SK-N-SH (cell line): ENCODE data around the gene VPREB1. TPM values are rescaled to one million over a fixed set of nuclear protein-coding genes. Genes with fewer than 3 reads are reported as not detected.

Experiments used
- CTCF ChIA-PET: fragments of 300-600, 350-600 bp; formaldehyde crosslinking; extraction: SDS; loops from one replicate; lab custom pipeline; 2021; lab: Yijun Ruan, JAX
- POLR2A ChIA-PET: fragments of 350-600 bp; sonication (Branson Sonifier 250); formaldehyde crosslinking; extraction: SDS; loops from one replicate; lab custom pipeline; 2020; ENCODE audit warnings: antibody characterized with exemption, inconsistent platforms; lab: Yijun Ruan, JAX
- DNase-seq: peaks from one replicate; pipeline ENCODE4 v3.0.0; 2012
- H2AFZ ChIP-seq: fragments of 200-600 bp; sonication (generic); 2 replicates; pipeline ENCODE4 v1.8.1; 2016; ENCODE audit warnings: antibody characterized with exemption, mild to moderate bottlenecking, low read depth
- H3F3A ChIP-seq: fragments of 200-600 bp; sonication (generic); replicated peaks from 2 replicates; pipeline ENCODE3; 2016; ENCODE audit warnings: antibody characterized with exemption, mild to moderate bottlenecking; ENCODE audit not compliant: insufficient read depth
- H3K27ac ChIP-seq, 2 experiments: fragments of 200-500 bp in 1 of 2; fragments of 200-600 bp in 1 of 2; sonication (Bioruptor generic) in 1 of 2; sonication (generic), shearing (Covaris generic) in 1 of 2; 2 replicates each; pipeline versions ENCODE4 v1.5.1 to v1.6.1; 2014 to 2016; ENCODE audit warnings: low read depth in 2 of 2, inconsistent platforms in 1 of 2, low read length in 1 of 2, mild to moderate bottlenecking in 1 of 2, mixed read lengths in 1 of 2
- H3K27me3 ChIP-seq: fragments of 200-600 bp; sonication (generic), shearing (Covaris generic); 2 replicates; pipeline ENCODE4 v1.6.1; 2016; ENCODE audit warnings: mixed run types; ENCODE audit not compliant: insufficient read depth
- H3K36me3 ChIP-seq, 2 experiments: fragments of 200-500 bp in 1 of 2; fragments of 200-600 bp in 1 of 2; sonication (Bioruptor generic) in 1 of 2; sonication (generic) in 1 of 2; replicated peaks in 1 of 2; 2 replicates each; pipeline versions ENCODE3 to v1.5.1; 2014 to 2016; ENCODE audit warnings: low read length in 1 of 2, mild to moderate bottlenecking in 1 of 2; ENCODE audit not compliant: insufficient read depth in 2 of 2, control insufficient read depth in 1 of 2
- H3K4me1 ChIP-seq, 2 experiments: fragments of 200-500 bp in 1 of 2; fragments of 200-600 bp in 1 of 2; sonication (Bioruptor generic) in 1 of 2; sonication (generic), shearing (Covaris generic) in 1 of 2; 2 replicates each; pipeline versions ENCODE4 v1.5.1 to v1.6.1; 2014 to 2016; ENCODE audit warnings: low read depth in 1 of 2, low read length in 1 of 2, mixed run types in 1 of 2; ENCODE audit not compliant: insufficient read depth in 2 of 2, control insufficient read depth in 1 of 2
- H3K4me2 ChIP-seq: fragments of 200-600 bp; sonication (generic), shearing (Covaris generic); 2 replicates; pipeline ENCODE4 v1.6.1; 2017; ENCODE audit warnings: mixed run types
- H3K4me3 ChIP-seq, 2 experiments: fragments of 200-500 bp in 1 of 2; fragments of 200-600 bp in 1 of 2; sonication (Bioruptor generic) in 1 of 2; sonication (generic), shearing (Covaris generic) in 1 of 2; 2 replicates each; pipeline versions ENCODE4 v1.5.1 to v1.8.1; 2014 to 2016; ENCODE audit warnings: low read depth in 2 of 2, inconsistent platforms in 1 of 2, low read length in 1 of 2, mild to moderate bottlenecking in 1 of 2, mixed read lengths in 1 of 2, moderate library complexity in 1 of 2
- H3K79me2 ChIP-seq: fragments of 200-600 bp; sonication (generic); 2 replicates; pipeline ENCODE4 v1.8.1; 2017; ENCODE audit warnings: mild to moderate bottlenecking; ENCODE audit not compliant: insufficient read depth
- H3K9ac ChIP-seq: fragments of 200-600 bp; sonication (generic); 2 replicates; pipeline ENCODE4 v1.6.1; 2017; ENCODE audit warnings: mixed run types
- H3K9me2 ChIP-seq: fragments of 200-600 bp; sonication (generic); 2 replicates; pipeline ENCODE4 v1.6.1; 2017; ENCODE audit warnings: mixed run types
- H3K9me3 ChIP-seq: fragments of 200-600 bp; sonication (generic); 2 replicates; pipeline ENCODE4 v1.6.1; 2017; ENCODE audit warnings: mixed run types, mild to moderate bottlenecking, moderate library complexity
- H4K20me1 ChIP-seq: fragments of 200-600 bp; sonication (generic); 2 replicates; pipeline ENCODE4 v1.6.1; 2017; ENCODE audit warnings: mild to moderate bottlenecking, mixed run types; ENCODE audit not compliant: insufficient read depth
- CTCF ChIP-seq: fragments of 200-600 bp; sonication (generic); IDR thresholded peaks from 2 replicates; pipeline ENCODE4 v1.6.1; 2017; ENCODE audit warnings: antibody characterized with exemption, mild to moderate bottlenecking, moderate library complexity
- EP300 ChIP-seq, 2 experiments: IDR thresholded peaks; 2 replicates each; pipeline versions ENCODE4 v1.4.0 to v1.6.1; 2012; ENCODE audit warnings: borderline replicate concordance in 1 of 2, low read depth in 1 of 2, low read length in 1 of 2
- FOSL2 ChIP-seq: IDR thresholded peaks from 2 replicates; pipeline ENCODE4 v1.4.0; 2012; ENCODE audit warnings: low read depth, mild to moderate bottlenecking, moderate library complexity, borderline replicate concordance
- GABPA ChIP-seq: IDR thresholded peaks from 2 replicates; pipeline ENCODE4 v1.4.0; 2012; ENCODE audit warnings: low read depth, mild to moderate bottlenecking
- GATA2 ChIP-seq: sonication (generic); formaldehyde crosslinking; IDR thresholded peaks from 2 replicates; pipeline ENCODE4 v1.5.0; 2020; ENCODE audit warnings: mild to moderate bottlenecking, missing genetic modification reagents
- IRF3 ChIP-seq: fragments of 150-350 bp; IDR thresholded peaks from 2 replicates; pipeline ENCODE4 v1.6.1; 2016; ENCODE audit warnings: mild to moderate bottlenecking, low read depth, low read length
- MEF2A ChIP-seq: IDR thresholded peaks from 2 replicates; pipeline ENCODE4 v1.4.0; 2012; ENCODE audit warnings: low read depth, borderline replicate concordance
- PBX3 ChIP-seq: IDR thresholded peaks from 2 replicates; pipeline ENCODE4; 2012
- RAD21 ChIP-seq: IDR thresholded peaks from 2 replicates; pipeline ENCODE4 v1.6.1; 2012; ENCODE audit warnings: mild to moderate bottlenecking, low read length
- SMC3 ChIP-seq: IDR thresholded peaks from 2 replicates; pipeline ENCODE4 v1.6.1; 2012; ENCODE audit warnings: low read depth, low read length, improper control_type of control experiment
- TAF1 ChIP-seq: IDR thresholded peaks from 2 replicates; pipeline ENCODE4 v1.6.1; 2012; ENCODE audit warnings: low read depth, mild to moderate bottlenecking, low read length, moderate library complexity, borderline replicate concordance
- TCF12 ChIP-seq: IDR thresholded peaks from 2 replicates; pipeline ENCODE4 v1.4.0; 2012
- TEAD4 ChIP-seq: IDR thresholded peaks from 2 replicates; pipeline ENCODE4 v1.4.0; 2012; ENCODE audit warnings: mild to moderate bottlenecking, borderline replicate concordance; ENCODE audit not compliant: insufficient read depth
- USF2 ChIP-seq: fragments of 150-350 bp; IDR thresholded peaks from 2 replicates; pipeline ENCODE4 v1.6.1; 2017; ENCODE audit warnings: antibody characterized with exemption, low read length, low read depth, borderline replicate concordance
- YY1 ChIP-seq: IDR thresholded peaks from 2 replicates; pipeline ENCODE4 v1.4.0; 2012; ENCODE audit warnings: low read depth, mild to moderate bottlenecking
- WGBS: methylation state at CpG from one replicate; pipeline ENCODE4 v1.1.6; 2017; ENCODE audit warnings: low lambda C conversion rate; 5-methylcytosine and 5-hydroxymethylcytosine counted together
- polyA plus RNA-seq, 3 experiments: library from polyadenylated mRNA; depleted of rRNA; stranded (reverse); fragments of >200 nt; gene quantifications; 2 replicates each; pipeline ENCODE4 v1.2.3, GENCODE V29; 2012
- TF ChIP-seq, protein P1 (sequence below): IDR thresholded peaks from 2 replicates; pipeline ENCODE4 v1.4.0; 2012; ENCODE audit warnings: low read depth, borderline replicate concordance

Gene VPREB1
- polyA plus RNA-seq, 1 of the 3 experiments (the other 2 are of a cell fraction): not detected

- Histone ChIP-seq H3K36me3 (no peaks in the 10 kb centered on the region), H4K20me1 (no peaks in the 10 kb centered on the region), H2AFZ (no peak overlapping the region), H3F3A (no peaks in the 10 kb centered on the region), H3K27me3 (peaks cover 46% of the 10 kb centered on the region), H3K9ac (no peak overlapping the region), H3K4me1 (no peaks in the 10 kb centered on the region), H3K9me2 (no peaks in the 10 kb centered on the region), H3K27ac (no peak overlapping the region), H3K4me3 (no peak overlapping the region), H3K9me3 (no peaks in the 10 kb centered on the region), H3K79me2 (no peaks in the 10 kb centered on the region), H3K4me2 (no peak overlapping the region)
- POLR2A ChIA-PET: no interaction called here
- TF ChIP-seq IRF3 (no peak), GATA2 (CRISPR knock-in tag) (no peak), USF2 (no peak), CTCF (no peak), PBX3 (no peak)
- TF ChIP-seq, protein P1, sequence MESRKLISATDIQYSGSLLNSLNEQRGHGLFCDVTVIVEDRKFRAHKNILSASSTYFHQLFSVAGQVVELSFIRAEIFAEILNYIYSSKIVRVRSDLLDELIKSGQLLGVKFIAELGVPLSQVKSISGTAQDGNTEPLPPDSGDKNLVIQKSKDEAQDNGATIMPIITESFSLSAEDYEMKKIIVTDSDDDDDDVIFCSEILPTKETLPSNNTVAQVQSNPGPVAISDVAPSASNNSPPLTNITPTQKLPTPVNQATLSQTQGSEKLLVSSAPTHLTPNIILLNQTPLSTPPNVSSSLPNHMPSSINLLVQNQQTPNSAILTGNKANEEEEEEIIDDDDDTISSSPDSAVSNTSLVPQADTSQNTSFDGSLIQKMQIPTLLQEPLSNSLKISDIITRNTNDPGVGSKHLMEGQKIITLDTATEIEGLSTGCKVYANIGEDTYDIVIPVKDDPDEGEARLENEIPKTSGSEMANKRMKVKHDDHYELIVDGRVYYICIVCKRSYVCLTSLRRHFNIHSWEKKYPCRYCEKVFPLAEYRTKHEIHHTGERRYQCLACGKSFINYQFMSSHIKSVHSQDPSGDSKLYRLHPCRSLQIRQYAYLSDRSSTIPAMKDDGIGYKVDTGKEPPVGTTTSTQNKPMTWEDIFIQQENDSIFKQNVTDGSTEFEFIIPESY: no peak
- DNase-seq: no peak
- 82% methylated on average over 3 of the region's 4 CpGs for WGBS
- CTCF ChIA-PET: interaction anchor here (0.8 to 3.8 kb wide), 4 partner anchors 11 to 38 kb away, joined by 3 to 36 read pairs (median 18); no protein-coding TSS in a partner anchor
Measured at GRCh38 chr22:22197993-22198402, 46.6 kb upstream of the VPREB1 start.

DNA sequence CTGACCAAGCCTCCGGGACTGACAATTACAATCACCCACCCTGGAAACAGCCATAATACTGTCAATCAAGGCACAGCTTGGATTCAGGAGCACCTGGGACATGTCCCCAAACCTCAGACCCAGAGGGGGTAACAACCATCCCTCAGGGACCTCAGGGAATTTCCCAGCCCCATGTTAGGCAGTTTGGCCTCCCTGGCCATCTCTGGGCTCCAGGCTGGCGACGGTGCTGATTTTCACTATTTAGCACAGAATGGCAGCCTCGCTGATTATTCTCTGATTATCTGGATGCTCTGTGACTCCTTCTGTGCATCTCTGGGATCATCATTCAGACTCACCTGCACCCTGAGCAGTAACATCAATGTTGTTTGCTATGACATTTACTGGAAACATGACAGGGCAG is 45.8 kb upstream of the VPREB1 start:
- H3K4me1 ChIP-seq: no peaks in the 10 kb centered on the region
- no peak overlapping the region for H3K9ac ChIP-seq
- H3K4me2 ChIP-seq: no peak overlapping the region
- H4K20me1 ChIP-seq: no peaks in the 10 kb centered on the region
- no peaks in the 10 kb centered on the region for H3K36me3 ChIP-seq
- H3K27ac ChIP-seq: no peak overlapping the region
- H3K79me2 ChIP-seq: no peaks in the 10 kb centered on the region
- H3K27me3 ChIP-seq: peaks cover 51% of the 10 kb centered on the region
- WGBS: 11% methylated on average over 4 of the region's 4 CpGs
- DNase-seq: no peak
- no peaks in the 10 kb centered on the region for H3F3A ChIP-seq
- ChIA-PET CTCF (interaction anchor here (3.8 to 4.1 kb wide), 2 partner anchors 10 to 37 kb away, joined by 21 to 33 read pairs; no protein-coding TSS in a partner anchor), POLR2A (no interaction called here)
- H3K9me2 ChIP-seq: no peaks in the 10 kb centered on the region
- H2AFZ ChIP-seq: no peak overlapping the region
- no peaks in the 10 kb centered on the region for H3K9me3 ChIP-seq
- no peak overlapping the region for H3K4me3 ChIP-seq
- no peak for TF ChIP-seq TEAD4
- TF ChIP-seq EP300 (IDR thresholded peaks at IDR 0.05; ENCODE audit: borderline replicate concordance in 1 of 2, low read depth in 1 of 2, low read length in 1 of 2): no peak
- TF ChIP-seq MEF2A: no peak
- no peak for TF ChIP-seq YY1
- TF ChIP-seq TAF1: no peak
- TF ChIP-seq, protein P1: no peak
- no peak for TF ChIP-seq FOSL2
- TF ChIP-seq GABPA: no peak
- no peak for TF ChIP-seq TCF12
- TF ChIP-seq SMC3: no peak
- no peak for TF ChIP-seq RAD21
- TF ChIP-seq USF2: no peak
